Lower lobe of right lung (tissue), 2 donors: ENCODE results near the gene AMBRA1. TPM values are rescaled to one million over a fixed set of nuclear protein-coding genes. Genes with fewer than 3 reads are reported as not detected.

ENCODE experiments used
- ATAC-seq, 2 donors: fragments of 200-7000 bp; cut with Tn5 transposase; one replicate each; pipeline ENCODE4 v1.9.1; 2020 to 2022; ENCODE audit warnings: mild to moderate bottlenecking in 2 of 2, moderate library complexity in 2 of 2
- DNase-seq: peaks from one replicate; pipeline ENCODE4 v3.0.0-alpha.2; 2020
- H3K27ac ChIP-seq: fragments of 200-600 bp; one replicate; pipeline ENCODE4 v1.8.0; 2022
- H3K27me3 ChIP-seq: fragments of 200-600 bp; one replicate; pipeline ENCODE4 v1.8.0; 2022; ENCODE audit warnings: low read depth
- H3K36me3 ChIP-seq: fragments of 200-600 bp; one replicate; pipeline ENCODE4 v1.8.0; 2022; ENCODE audit warnings: mild to moderate bottlenecking
- H3K4me1 ChIP-seq: fragments of 200-600 bp; one replicate; pipeline ENCODE4 v1.8.0; 2022
- H3K4me3 ChIP-seq: fragments of 200-600 bp; one replicate; pipeline ENCODE4 v1.8.0; 2022; ENCODE audit warnings: mild to moderate bottlenecking
- H3K9me3 ChIP-seq: fragments of 200-600 bp; one replicate; pipeline ENCODE4 v1.8.0; 2022
- intact Hi-C: fragments of 100-400 bp; cut with DNase I; formaldehyde crosslinking; loops from one replicate; pipeline ENCODE4 v1.11.0; 2022
- total RNA-seq: library from RNA; stranded (reverse); fragmentation: NEBNext Ultra II Directional; extraction: Animal tissue kit (Norgen Biotek cat#: 25700); gene quantifications from one replicate; pipeline ENCODE4 v1.2.1, GENCODE V29; 2021
- TF ChIP-seq, protein P1 (sequence below): fragments of 200-600 bp; IDR thresholded peaks from one replicate; pipeline ENCODE4 v1.8.0; 2022; ENCODE audit warnings: antibody characterized with exemption, mild to moderate bottlenecking
- donor health status: DM: no; HTN: yes; CAD: no; lungs with severe emphysema.

Gene AMBRA1
- total RNA-seq, 1 donor from 2014 or later, result 39.9 TPM

DNA sequence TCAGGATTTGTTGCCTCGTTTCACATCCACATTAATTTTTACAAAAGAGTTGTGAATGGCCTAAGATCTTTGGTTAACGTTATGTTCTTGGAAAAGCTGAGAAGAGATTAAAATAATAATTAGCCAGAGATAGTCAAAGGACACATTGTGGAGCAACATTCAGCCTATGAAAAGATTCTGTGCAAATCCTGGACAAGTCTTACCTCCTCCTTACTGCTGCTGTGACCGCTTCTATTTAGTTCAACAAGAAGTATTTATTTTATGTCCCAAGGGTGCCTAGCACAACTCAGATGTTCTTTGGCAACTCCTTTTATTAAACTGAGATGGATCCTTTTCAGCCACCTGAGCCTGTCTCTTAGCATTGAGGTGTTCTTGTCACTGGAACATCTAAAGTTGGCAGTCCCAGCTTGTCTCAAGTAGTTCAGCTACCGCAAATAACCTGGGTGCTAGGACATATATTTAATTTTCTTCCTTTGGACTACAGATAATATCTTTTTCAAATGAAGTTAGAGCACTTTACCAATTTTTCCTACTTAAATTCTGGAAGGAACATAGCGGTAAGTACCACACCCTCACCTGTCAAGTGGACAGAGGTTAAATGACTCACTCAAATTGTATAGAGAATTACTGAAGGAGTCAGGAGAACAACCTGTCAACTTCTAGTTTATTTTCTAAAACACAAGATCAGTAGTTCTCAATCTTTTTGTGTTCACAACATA lies 121.7 kb downstream of the AMBRA1 start:
- TF ChIP-seq, protein P1, sequence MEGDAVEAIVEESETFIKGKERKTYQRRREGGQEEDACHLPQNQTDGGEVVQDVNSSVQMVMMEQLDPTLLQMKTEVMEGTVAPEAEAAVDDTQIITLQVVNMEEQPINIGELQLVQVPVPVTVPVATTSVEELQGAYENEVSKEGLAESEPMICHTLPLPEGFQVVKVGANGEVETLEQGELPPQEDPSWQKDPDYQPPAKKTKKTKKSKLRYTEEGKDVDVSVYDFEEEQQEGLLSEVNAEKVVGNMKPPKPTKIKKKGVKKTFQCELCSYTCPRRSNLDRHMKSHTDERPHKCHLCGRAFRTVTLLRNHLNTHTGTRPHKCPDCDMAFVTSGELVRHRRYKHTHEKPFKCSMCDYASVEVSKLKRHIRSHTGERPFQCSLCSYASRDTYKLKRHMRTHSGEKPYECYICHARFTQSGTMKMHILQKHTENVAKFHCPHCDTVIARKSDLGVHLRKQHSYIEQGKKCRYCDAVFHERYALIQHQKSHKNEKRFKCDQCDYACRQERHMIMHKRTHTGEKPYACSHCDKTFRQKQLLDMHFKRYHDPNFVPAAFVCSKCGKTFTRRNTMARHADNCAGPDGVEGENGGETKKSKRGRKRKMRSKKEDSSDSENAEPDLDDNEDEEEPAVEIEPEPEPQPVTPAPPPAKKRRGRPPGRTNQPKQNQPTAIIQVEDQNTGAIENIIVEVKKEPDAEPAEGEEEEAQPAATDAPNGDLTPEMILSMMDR, result no peak
- Histone ChIP-seq H3K27me3 (no peaks in the 10 kb centered on the region), H3K36me3 (peaks cover 20% of the 10 kb centered on the region), H3K4me3 (no peak overlapping the region), H3K4me1 (peaks cover 15% of the 10 kb centered on the region), H3K27ac (no peak overlapping the region), H3K9me3 (no peaks in the 10 kb centered on the region)
- peak; percentile 39 to 76 for ATAC-seq
- no peak for DNase-seq
- intact Hi-C loops, result no loop called here

DNA sequence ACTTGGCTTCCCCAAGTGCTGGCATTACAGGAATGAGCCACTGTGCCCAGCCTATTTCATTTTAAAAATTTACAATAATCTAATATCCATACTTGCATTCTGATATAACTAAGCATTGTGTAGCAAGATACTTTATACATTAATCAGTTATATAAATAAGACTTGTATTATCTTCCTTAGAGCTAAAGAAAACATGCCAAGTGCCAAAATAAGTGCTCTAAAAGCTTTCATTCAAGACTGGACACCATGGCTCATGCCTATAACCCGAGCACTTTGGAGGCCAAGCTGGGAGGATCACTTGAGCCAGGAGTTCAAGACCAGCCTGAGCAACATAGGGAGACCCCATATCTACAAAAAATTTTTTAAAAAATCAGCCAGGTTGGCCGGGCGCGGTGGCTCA lies 123.9 kb downstream of the AMBRA1 start:
- Histone ChIP-seq H3K27me3 (no peaks in the 10 kb centered on the region), H3K4me1 (peaks cover 15% of the 10 kb centered on the region), H3K27ac (no peak overlapping the region), H3K4me3 (no peak overlapping the region), H3K9me3 (no peaks in the 10 kb centered on the region), H3K36me3 (peaks cover 20% of the 10 kb centered on the region)
- no peak for DNase-seq
- TF ChIP-seq, protein P1, result no peak
- no peak for ATAC-seq
- intact Hi-C loops, result no loop called here

DNA sequence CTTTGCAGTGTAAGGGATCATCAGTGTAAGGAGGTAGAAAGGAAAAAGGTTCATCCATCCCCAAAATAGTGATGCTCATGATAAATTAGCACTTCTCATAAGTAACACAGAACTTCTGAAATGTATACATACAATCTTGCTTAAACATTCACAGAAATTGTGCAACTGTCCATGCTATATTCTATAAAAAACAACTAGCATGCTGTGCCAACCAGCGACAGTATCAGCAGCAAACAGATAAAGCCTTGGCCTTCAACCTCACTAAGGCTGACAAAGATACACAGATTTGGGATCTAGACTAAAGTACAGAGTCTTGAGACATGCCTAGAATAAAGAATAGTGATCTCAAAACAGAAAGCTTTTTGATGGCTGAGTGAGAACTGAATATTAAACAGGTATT lies 128.1 kb downstream of the AMBRA1 start:
- intact Hi-C loops, result no loop called here
- H3K4me1 ChIP-seq, result no peaks in the 10 kb centered on the region
- no peaks in the 10 kb centered on the region for H3K27me3 ChIP-seq
- DNase-seq (no peak), ATAC-seq (no peak)
- H3K9me3 ChIP-seq, result no peaks in the 10 kb centered on the region
- no peak overlapping the region for H3K27ac ChIP-seq
- peaks cover 20% of the 10 kb centered on the region for H3K36me3 ChIP-seq
- H3K4me3 ChIP-seq, result no peak overlapping the region
- TF ChIP-seq, protein P1, result no peak

DNA sequence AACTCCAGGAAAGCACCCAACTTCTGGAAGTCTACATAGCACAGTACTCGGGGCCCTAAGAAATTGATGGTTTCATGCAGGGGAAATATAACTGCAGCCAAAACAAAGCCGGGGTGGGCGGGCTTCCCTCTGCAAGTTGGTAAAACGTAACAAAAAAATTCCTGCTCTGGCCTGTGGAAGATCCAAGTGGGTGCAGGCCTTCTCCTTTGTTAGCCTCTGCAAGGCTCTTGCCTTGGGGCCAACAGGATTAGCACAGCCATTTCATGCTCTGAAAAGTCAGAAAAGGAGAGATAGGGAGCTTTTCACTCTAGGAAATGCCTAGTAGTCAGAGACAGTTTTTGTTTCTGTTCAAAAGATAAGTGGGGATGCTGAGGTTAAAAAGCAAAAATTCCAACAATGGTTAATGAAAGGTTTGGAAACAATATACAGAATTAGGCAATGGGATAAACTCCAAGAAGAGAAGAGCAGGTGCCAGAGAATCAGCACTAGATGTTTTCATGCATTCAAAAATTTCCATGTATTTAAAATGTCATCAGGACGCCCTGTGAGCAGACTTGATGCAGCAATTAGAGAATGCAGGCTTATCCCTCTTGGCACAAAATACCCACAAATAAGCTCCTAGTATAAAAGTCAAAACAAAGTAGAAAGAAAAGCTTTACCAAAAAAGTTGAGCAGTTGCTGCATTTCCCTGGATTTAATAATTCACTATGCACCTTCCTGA lies 130.0 kb downstream of the AMBRA1 start:
- no peak for DNase-seq
- Histone ChIP-seq H3K27me3 (no peaks in the 10 kb centered on the region), H3K4me3 (no peak overlapping the region), H3K27ac (no peak overlapping the region), H3K9me3 (no peaks in the 10 kb centered on the region), H3K4me1 (no peaks in the 10 kb centered on the region), H3K36me3 (peaks cover 18% of the 10 kb centered on the region)
- no peak for ATAC-seq
- intact Hi-C loops, result no loop called here
- TF ChIP-seq, protein P1, result no peak

DNA sequence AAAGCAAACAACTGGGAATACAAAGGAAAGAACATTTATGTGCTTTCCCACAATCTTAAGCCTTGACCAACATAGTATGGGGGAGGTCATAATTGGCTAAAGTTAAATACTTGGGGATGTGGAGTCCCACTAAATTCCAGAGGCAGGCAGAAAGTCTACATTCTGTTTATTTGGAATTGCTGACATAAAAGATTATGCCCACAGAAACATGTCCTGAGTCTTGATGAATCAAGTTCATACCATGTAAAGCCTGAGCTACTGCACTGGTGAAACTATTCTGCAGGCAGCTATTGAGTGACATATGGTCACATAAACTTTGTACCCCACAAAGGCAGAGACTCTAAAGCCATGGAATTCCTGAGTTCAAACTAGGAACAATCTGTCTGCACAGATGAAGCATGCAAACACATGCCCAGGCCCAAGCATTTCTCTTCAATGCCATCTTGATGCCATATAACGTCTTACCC lies 132.3 kb downstream of the AMBRA1 start:
- DNase-seq, result no peak
- H3K4me1 ChIP-seq, result no peaks in the 10 kb centered on the region
- H3K27me3 ChIP-seq, result no peaks in the 10 kb centered on the region
- H3K4me3 ChIP-seq, result no peak overlapping the region
- H3K9me3 ChIP-seq, result no peaks in the 10 kb centered on the region
- TF ChIP-seq, protein P1, result no peak
- intact Hi-C loops, result no loop called here
- H3K27ac ChIP-seq, result no peak overlapping the region
- no peaks in the 10 kb centered on the region for H3K36me3 ChIP-seq
- no peak for ATAC-seq
